TTC549 (cell line): ENCODE measurements around the gene KCNMA1.

ENCODE experiments used
- FAIRE-seq: peaks from 2 replicates; lab custom pipeline; 2012; peaks lifted over from hg19 to GRCh38; lab: Jason Lieb, UNC

KCNMA1 gene

GRCh38 chr10:77478247-77478961 lies 159.2 kb downstream of the KCNMA1 start:
- FAIRE-seq: no peak

GRCh38 chr10:77475522-77475921 lies 162.1 kb downstream of the KCNMA1 start:
- FAIRE-seq: no peak

- no peak for FAIRE-seq
Measured at GRCh38 chr10:77474939-77475338, 162.7 kb downstream of the KCNMA1 start.

DNA sequence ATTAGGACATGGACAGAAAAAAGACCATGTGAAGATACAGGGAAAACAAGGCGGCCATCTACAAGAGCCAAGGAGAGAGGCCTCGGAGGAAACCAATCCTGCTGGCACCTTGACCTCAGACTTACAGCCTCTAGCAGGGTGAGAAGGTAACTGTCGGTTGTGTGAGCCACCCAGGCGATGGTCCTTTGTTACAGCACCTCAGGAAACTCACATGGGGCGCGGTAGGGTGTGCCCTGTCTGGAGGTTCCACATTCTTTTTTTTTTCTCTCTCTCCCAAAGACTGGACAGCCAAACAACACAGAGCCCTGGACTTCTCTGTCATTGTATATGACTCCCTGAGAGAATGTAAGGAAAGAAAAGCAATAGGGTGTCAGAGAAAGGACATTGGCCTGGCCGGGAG lies 163.2 kb downstream of the KCNMA1 start:
- FAIRE-seq: no peak

GRCh38 chr10:77472146-77472545 lies 165.5 kb downstream of the KCNMA1 start:
- FAIRE-seq: no peak

DNA sequence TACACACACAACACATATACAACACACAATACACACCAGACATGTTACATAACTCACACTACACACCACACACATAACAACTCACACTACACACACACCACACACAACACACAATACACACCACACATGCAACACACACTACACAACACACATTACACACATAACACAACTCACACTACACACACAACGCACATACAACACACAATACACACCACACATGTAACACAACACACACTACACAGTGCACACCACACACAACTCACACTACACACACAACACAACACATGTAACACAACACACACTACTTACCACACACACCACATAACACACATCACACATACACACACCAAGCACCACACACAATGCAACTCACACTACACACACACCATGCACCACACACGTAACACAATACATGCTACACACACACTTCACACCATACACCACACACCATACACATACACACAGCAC lies 166.5 kb downstream of the KCNMA1 start:
- no peak for FAIRE-seq

GRCh38 chr10:77467422-77467963 lies 170.1 kb downstream of the KCNMA1 start:
- FAIRE-seq: no peak

DNA sequence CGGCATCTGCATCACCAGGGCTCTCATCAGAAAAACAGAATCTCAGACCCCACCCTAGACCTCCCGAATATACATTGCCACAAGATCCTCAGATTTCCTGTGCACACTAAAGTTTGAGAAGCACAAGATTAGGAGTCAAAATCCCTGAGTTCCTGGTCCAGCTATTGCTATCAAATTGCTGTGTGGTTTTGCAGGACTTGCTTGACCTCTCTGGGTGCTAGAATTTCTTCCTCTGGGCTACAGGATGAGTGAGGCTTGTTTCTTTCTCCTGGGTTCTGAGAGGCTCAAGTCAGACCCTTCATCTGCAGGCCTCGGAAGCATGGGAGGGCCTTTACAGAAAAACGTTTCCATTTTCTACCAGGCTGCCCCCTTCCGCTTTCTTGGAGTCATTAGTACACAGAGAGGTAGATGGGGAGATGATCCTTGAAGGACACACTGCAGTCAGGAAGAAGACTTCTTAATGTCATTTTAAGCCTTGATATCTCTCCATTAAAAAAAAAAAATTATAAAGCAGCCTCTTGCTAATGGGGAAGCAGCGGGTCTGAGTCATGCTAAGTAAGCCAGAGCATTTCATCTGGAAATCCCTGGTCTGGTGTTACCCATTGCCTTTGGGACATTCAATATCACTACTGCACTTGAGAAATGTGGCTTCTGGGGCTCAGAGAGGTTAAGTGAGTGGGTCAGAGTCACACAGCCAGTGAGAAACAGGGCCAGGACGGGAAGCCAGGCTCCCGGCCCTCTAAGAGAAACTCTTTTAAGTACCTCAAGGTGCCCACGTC lies 173.5 kb downstream of the KCNMA1 start:
- no peak for FAIRE-seq

- FAIRE-seq: no peak
Measured at GRCh38 chr10:77463499-77463898, 174.1 kb downstream of the KCNMA1 start.

DNA sequence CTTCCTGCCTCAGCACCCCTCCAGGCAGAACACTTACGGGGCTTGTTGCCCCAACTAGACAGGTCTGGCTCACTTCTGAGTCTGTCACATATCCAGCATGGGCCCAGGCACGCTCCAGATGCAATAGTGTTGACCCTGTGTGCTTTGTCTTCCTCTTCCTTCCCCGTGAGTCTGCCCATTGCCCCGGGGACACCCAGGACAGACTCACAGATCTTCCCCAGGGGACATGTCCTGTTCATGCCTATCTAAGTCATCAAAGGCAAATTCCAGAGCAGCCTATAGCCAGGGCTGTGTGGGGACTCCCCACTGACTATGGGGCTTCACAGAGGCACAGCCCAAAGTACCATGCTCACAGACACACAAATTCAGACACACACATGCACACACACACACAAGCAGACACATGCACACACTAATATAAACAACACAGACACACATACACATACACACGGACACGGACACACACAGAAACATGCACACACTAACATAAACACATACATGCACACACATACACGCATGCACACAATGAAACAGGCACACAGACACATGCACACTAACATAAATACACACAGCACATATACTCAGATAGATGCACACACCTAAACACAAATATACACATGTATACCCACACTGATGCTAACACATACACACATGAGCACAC lies 175.8 kb downstream of the KCNMA1 start:
- no peak for FAIRE-seq

DNA sequence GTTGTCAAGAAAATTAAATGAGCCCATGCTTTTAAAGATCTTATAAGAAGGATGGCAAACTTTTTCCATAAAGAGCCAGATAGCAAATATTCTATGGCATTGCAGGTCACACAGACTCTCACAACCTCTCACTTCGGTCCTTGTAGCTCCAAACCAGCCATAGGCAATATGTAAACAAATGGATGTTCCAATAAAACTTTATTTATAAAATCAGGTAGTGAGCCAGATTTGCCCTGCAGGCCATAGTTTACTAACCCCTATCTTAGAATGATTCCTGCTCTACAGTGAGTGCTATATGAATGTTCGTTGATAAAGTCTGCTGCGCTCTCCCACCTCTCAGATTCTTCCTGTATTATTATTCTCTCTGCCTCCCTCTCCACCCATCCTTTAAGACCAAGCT lies 177.7 kb downstream of the KCNMA1 start:
- FAIRE-seq: no peak

- no peak for FAIRE-seq
Measured at GRCh38 chr10:77458986-77459590, 178.5 kb downstream of the KCNMA1 start.

- no peak for FAIRE-seq
Measured at GRCh38 chr10:77457721-77458120, 179.9 kb downstream of the KCNMA1 start.

- no peak for FAIRE-seq
Measured at GRCh38 chr10:77457266-77457665, 180.3 kb downstream of the KCNMA1 start.

GRCh38 chr10:77456414-77456813 lies 181.2 kb downstream of the KCNMA1 start:
- FAIRE-seq: no peak

DNA sequence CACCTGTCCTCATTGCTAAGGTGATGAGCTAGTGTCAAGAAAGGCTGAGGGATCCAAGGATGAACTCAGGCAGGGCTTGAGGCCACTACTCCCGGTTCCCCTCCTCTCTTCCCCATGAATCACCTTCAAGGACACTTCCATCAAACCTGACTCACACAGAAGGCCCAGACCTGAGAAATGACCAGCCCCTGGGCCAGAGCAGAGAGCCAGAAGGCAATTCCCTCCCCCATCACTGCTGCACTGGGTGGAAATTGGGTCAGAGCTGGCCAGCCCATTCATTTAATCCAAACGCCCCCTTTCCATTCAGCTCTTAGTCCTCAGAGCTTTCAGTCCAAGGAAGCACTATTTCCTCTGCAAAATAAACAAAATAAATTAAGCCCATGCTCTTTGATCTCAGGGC lies 182.0 kb downstream of the KCNMA1 start:
- FAIRE-seq: no peak

DNA sequence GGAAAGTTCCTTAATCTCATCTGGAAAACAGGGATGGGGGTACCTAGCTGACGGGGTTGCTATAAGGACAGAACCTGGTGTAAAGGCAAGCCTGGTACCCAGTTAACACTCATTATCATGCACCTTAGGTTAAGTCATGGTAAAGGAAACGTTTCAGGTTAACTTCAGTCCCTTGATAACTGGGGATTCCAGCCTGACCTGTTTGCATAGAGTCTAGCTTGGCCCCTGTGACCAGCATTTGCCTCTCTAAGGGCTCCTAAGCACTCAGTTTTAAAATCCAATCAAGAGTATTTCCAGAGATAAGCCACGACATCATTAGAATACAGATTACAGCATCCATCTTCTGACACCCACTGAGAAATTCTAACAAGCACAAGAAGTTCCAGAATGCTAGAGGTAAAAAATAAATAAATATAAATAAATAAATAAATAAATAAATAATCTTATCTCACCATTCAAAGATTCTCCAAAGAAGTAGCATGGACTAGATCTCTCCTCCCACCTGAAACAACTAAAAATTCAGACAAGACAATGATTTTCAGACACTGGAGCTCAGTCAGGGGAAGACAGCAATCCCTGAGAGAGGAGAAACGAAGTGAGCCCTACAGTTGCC lies 184.6 kb downstream of the KCNMA1 start:
- FAIRE-seq: no peak

DNA sequence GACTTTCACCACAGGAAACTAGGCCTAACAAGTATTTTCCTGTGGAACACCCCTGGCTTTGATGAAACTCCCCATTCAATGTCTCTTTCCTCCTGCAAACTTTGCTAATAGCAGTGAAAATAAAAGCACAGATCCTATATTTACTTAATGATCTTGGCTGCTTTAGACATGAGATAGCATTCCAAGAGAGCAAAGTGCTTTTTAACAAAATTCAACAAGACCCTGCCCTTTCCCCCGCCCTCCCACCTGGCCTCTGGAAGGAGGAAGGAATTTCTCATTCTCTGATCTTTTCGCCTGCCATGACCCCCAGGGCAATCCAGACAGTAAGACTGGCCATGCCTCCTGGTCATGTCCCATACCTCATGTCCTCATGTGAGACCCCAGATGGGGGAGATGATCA lies 185.7 kb downstream of the KCNMA1 start:
- no peak for FAIRE-seq

- FAIRE-seq: no peak
Measured at GRCh38 chr10:77448226-77448625, 189.4 kb downstream of the KCNMA1 start.

- no peak for FAIRE-seq
Measured at GRCh38 chr10:77446700-77447099, 190.9 kb downstream of the KCNMA1 start.

DNA sequence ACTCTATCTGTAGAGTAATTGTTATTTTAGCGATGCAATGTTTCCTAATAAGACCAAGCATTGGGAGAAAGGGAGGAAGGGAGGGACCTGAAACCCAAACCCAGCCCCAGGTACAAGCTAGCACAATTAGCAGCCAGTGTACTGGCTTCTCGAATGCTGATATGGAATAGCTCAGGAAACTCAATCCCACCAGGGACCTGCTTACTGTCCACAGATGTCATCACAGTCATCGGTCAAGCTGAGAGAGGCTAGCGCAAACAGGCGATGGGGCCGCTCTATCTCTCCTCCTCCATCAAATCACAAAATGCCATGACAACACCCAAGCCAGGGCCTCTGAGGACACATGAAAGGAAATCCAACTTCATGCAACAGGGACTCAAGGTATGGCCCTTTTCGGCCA lies 192.1 kb downstream of the KCNMA1 start:
- no peak for FAIRE-seq

DNA sequence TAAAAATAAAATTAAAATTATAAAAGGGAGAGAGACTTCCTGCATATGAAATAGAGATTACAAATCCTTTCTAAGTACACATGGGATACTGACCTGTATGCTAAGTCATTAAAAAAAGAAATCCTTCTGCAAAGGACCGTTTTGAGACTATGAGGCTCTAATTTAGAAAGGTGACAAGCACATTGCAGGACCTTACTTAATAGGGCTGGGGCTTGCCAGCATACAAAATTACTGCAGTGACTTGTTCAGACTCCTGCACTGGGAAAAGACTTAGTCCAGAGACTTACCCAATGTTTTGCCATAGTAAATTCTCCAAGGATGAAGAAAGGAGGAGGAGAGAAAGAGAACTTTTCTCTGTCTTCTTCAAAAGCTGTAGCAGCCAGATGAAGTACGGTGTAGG lies 193.6 kb downstream of the KCNMA1 start:
- FAIRE-seq: no peak
